DND-41 (cell line): ENCODE data around the gene IRX2.

Source experiments
- ATAC-seq: fragments of 200-7000 bp; cut with Tn5 transposase; 3 replicates; pipeline ENCODE4 v1.9.1; 2021; ENCODE audit warnings: low read depth; ENCODE audit not compliant: insufficient read depth
- DNase-seq: peaks from one replicate; pipeline ENCODE4 v3.0.0-alpha.2; 2020
- H2AFZ ChIP-seq: 2 replicates; pipeline ENCODE4 v1.6.0; 2012; ENCODE audit warnings: low read depth, low read length
- H3K27ac ChIP-seq: 2 replicates; pipeline ENCODE4 v1.5.1; 2012; ENCODE audit warnings: low read length, inconsistent platforms
- H3K27me3 ChIP-seq: fragments of 200-600 bp; sonication (generic); 2 replicates; pipeline ENCODE4 v1.6.0; 2012; ENCODE audit warnings: low read length, mild to moderate bottlenecking, inconsistent platforms; ENCODE audit not compliant: insufficient read depth, poor library complexity
- H3K36me3 ChIP-seq: 2 replicates; pipeline ENCODE4 v1.5.1; 2012; ENCODE audit warnings: low read length, inconsistent platforms; ENCODE audit not compliant: insufficient read depth
- H3K4me1 ChIP-seq: 2 replicates; pipeline ENCODE4 v1.5.1; 2012; ENCODE audit warnings: mild to moderate bottlenecking, low read length; ENCODE audit not compliant: insufficient read depth
- H3K4me2 ChIP-seq: 2 replicates; pipeline ENCODE4 v1.6.0; 2012; ENCODE audit warnings: mild to moderate bottlenecking, moderate library complexity, low read length, inconsistent platforms; ENCODE audit not compliant: insufficient read depth
- H3K4me3 ChIP-seq, 2 experiments: fragments of 200-600 bp in 1 of 2; shearing (Covaris generic) in 1 of 2; 2 replicates each; pipeline ENCODE4 v1.5.1; 2012 to 2016; ENCODE audit warnings: inconsistent platforms in 2 of 2, low read length in 2 of 2, mild to moderate bottlenecking in 2 of 2, low read depth in 1 of 2, moderate library complexity in 1 of 2
- H3K79me2 ChIP-seq: 2 replicates; pipeline ENCODE4 v1.6.0; 2012; ENCODE audit warnings: low read length, inconsistent platforms; ENCODE audit not compliant: insufficient read depth
- H3K9ac ChIP-seq: 2 replicates; pipeline ENCODE4 v1.6.0; 2012; ENCODE audit warnings: low read depth, mild to moderate bottlenecking, inconsistent platforms, low read length, moderate library complexity
- H3K9me3 ChIP-seq: 2 replicates; pipeline ENCODE4 v1.5.1; 2012; ENCODE audit warnings: low read length, moderate library complexity, mild to moderate bottlenecking, inconsistent platforms; ENCODE audit not compliant: insufficient read depth, severe bottlenecking
- H4K20me1 ChIP-seq: 2 replicates; pipeline ENCODE4 v1.6.0; 2012; ENCODE audit warnings: low read length; ENCODE audit not compliant: insufficient read depth
- CTCF ChIP-seq: IDR thresholded peaks from 2 replicates; pipeline ENCODE4 v1.5.1; 2012; ENCODE audit warnings: borderline replicate concordance, low read length, moderate library complexity, mild to moderate bottlenecking; ENCODE audit not compliant: poor library complexity, severe bottlenecking; ENCODE audit errors: extremely low read depth
- EZH2 ChIP-seq: IDR thresholded peaks from 3 replicates; pipeline ENCODE4 v1.6.1; 2012; ENCODE audit warnings: borderline replicate concordance, low read depth, mild to moderate bottlenecking, moderate library complexity, low read length, inconsistent platforms; ENCODE audit not compliant: severe bottlenecking

Gene IRX2

GRCh38 chr5:2740051-2740875 is 11.2 kb downstream of the IRX2 start:
- H3K9ac ChIP-seq = no peak overlapping the region
- H3K27ac ChIP-seq = no peak overlapping the region; the same call in 1 of the 2 replicates

GRCh38 chr5:2739360-2740050 is 12.0 kb downstream of the IRX2 start:
- Histone ChIP-seq H3K9ac (no peak overlapping the region), H3K27me3 (no peaks in the 10 kb centered on the region), H4K20me1 (no peaks in the 10 kb centered on the region), H3K4me1 (no peaks in the 10 kb centered on the region), H3K79me2 (no peaks in the 10 kb centered on the region), H3K36me3 (no peaks in the 10 kb centered on the region), H2AFZ (no peak overlapping the region), H3K9me3 (peaks cover 11% of the 10 kb centered on the region), H3K4me2 (no peak overlapping the region), H3K27ac (no peak overlapping the region), H3K4me3 (no peak overlapping the region)
- TF ChIP-seq EZH2 = no peak
- TF ChIP-seq CTCF = no peak
- DNase-seq (no peak), ATAC-seq (no peak)

More at GRCh38 chr5:2740051-2740875, 11.2 kb downstream of the IRX2 start:
- no peaks in the 10 kb centered on the region for H3K36me3 ChIP-seq
- no peak for ATAC-seq
- no peaks in the 10 kb centered on the region for H3K27me3 ChIP-seq
- H3K79me2 ChIP-seq = no peaks in the 10 kb centered on the region
- no peak overlapping the region for H3K4me3 ChIP-seq
- no peak for DNase-seq
- H3K9me3 ChIP-seq = peaks cover 11% of the 10 kb centered on the region
- TF ChIP-seq EZH2 = no peak
- TF ChIP-seq CTCF = no peak
- H3K4me2 ChIP-seq = no peak overlapping the region
- no peaks in the 10 kb centered on the region for H4K20me1 ChIP-seq
- no peaks in the 10 kb centered on the region for H3K4me1 ChIP-seq
- no peak overlapping the region for H2AFZ ChIP-seq

GRCh38 chr5:2738700-2739359 is 12.6 kb downstream of the IRX2 start:
- Histone ChIP-seq H4K20me1 (no peaks in the 10 kb centered on the region), H3K4me3 (no peak overlapping the region), H3K79me2 (no peaks in the 10 kb centered on the region), H3K36me3 (no peaks in the 10 kb centered on the region), H3K27me3 (no peaks in the 10 kb centered on the region), H3K4me1 (no peaks in the 10 kb centered on the region), H2AFZ (no peak overlapping the region), H3K9ac (no peak overlapping the region), H3K9me3 (peaks cover 11% of the 10 kb centered on the region), H3K27ac (no peak overlapping the region), H3K4me2 (no peak overlapping the region)
- no peak for ATAC-seq
- TF ChIP-seq CTCF = no peak
- no peak for TF ChIP-seq EZH2
- no peak for DNase-seq
